WERI-Rb-1 (cell line): ENCODE data around the gene RPLP2.
A peak's percentile ranks its signal among the peaks of the same experiment; 100 is the strongest.

Experiments
- DNase-seq: peaks from one replicate; pipeline ENCODE4 v3.0.0-alpha.2; 2020
- H3K27ac ChIP-seq: fragments of 250-450 bp; sonication (Bioruptor Pico); 2 replicates; pipeline ENCODE4 v1.5.1; 2020; ENCODE audit warnings: mild to moderate bottlenecking, moderate library complexity
- H3K27me3 ChIP-seq: fragments of 250-450 bp; sonication (Bioruptor Pico); 2 replicates; pipeline ENCODE4 v1.5.1; 2021; ENCODE audit warnings: mild to moderate bottlenecking, low read depth, moderate library complexity; ENCODE audit not compliant: insufficient read depth, severe bottlenecking
- H3K36me3 ChIP-seq: fragments of 250-450 bp; sonication (Bioruptor Pico); 2 replicates; pipeline ENCODE4 v1.5.1; 2020; ENCODE audit warnings: mild to moderate bottlenecking, moderate library complexity
- H3K4me3 ChIP-seq: 2 replicates; pipeline ENCODE4 v1.5.1; 2011; ENCODE audit warnings: low read depth, mild to moderate bottlenecking, control low read depth, low read length
- H3K9me3 ChIP-seq: fragments of 250-450 bp; sonication (Bioruptor Pico); 2 replicates; pipeline ENCODE4 v1.5.1; 2021; ENCODE audit warnings: mild to moderate bottlenecking, moderate library complexity; ENCODE audit not compliant: severe bottlenecking
- CTCF ChIP-seq: IDR thresholded peaks from 2 replicates; pipeline ENCODE4 v1.5.1; 2011; ENCODE audit warnings: low read depth, mild to moderate bottlenecking, control low read depth, inconsistent platforms, low read length

Gene RPLP2

GRCh38 chr11:859394-860131 lies 49.8 kb downstream of the RPLP2 start:
- H3K27me3 ChIP-seq = no peaks in the 10 kb centered on the region
- peak; percentile 80 for DNase-seq
- no peaks in the 10 kb centered on the region for H3K9me3 ChIP-seq
- no peak overlapping the region for H3K4me3 ChIP-seq
- peak overlapping the region; percentile 26 for H3K27ac ChIP-seq
- H3K36me3 ChIP-seq = peaks cover 5% of the 10 kb centered on the region; the same call in 1 of the 2 replicates
- no peak for TF ChIP-seq CTCF

GRCh38 chr11:860234-861104 lies 50.7 kb downstream of the RPLP2 start:
- no peak for DNase-seq
- peaks cover 6% of the 10 kb centered on the region for H3K36me3 ChIP-seq
- peak overlapping the region; percentile 26 for H3K27ac ChIP-seq

GRCh38 chr11:861105-861479 lies 51.3 kb downstream of the RPLP2 start:
- no peak for DNase-seq
- Histone ChIP-seq H3K27ac (no peak overlapping the region), H3K9me3 (no peaks in the 10 kb centered on the region), H3K36me3 (peaks cover 12% of the 10 kb centered on the region), H3K4me3 (no peak overlapping the region), H3K27me3 (no peaks in the 10 kb centered on the region)
- no peak for TF ChIP-seq CTCF

More at GRCh38 chr11:860234-861104, 50.7 kb downstream of the RPLP2 start:
- H3K27me3 ChIP-seq = no peaks in the 10 kb centered on the region
- H3K4me3 ChIP-seq = no peak overlapping the region
- no peaks in the 10 kb centered on the region for H3K9me3 ChIP-seq
- TF ChIP-seq CTCF = no peak

- Histone ChIP-seq H3K4me3 (peak overlapping the region; percentile 42), H3K36me3 (peaks cover 21% of the 10 kb centered on the region), H3K9me3 (no peaks in the 10 kb centered on the region), H3K27ac (peak overlapping the region; percentile 82), H3K27me3 (no peaks in the 10 kb centered on the region)
- peak; percentile 93 for DNase-seq
- TF ChIP-seq CTCF = no peak
These were observed 52.4 kb downstream of the RPLP2 start for GRCh38 chr11:862081-862661.
